H9 (cell line): ENCODE results near the gene ROR1. TPM values are rescaled to one million over a fixed set of nuclear protein-coding genes. Genes with fewer than 3 reads are reported as not detected.

Source experiments
- DNase-seq: peaks from one replicate; pipeline ENCODE4 v3.0.0-alpha.2; 2017
- H2AFZ ChIP-seq: one replicate; pipeline ENCODE4 v1.6.1; 2013; ENCODE audit warnings: mild to moderate bottlenecking, low read length, control low read depth, moderate library complexity
- H2AK5ac ChIP-seq: 2 replicates; pipeline ENCODE4 v1.6.1; 2013; ENCODE audit warnings: low read length, control low read depth, mixed read lengths; ENCODE audit not compliant: insufficient read length
- H2BK120ac ChIP-seq: one replicate; pipeline ENCODE4 v1.6.1; 2013; ENCODE audit warnings: low read depth, mild to moderate bottlenecking, low read length, control low read depth, inconsistent platforms; ENCODE audit not compliant: poor library complexity, severe bottlenecking
- H2BK12ac ChIP-seq: 2 replicates; pipeline ENCODE4 v1.6.1; 2013; ENCODE audit warnings: low read length, control low read depth, mixed read lengths, low read depth; ENCODE audit not compliant: insufficient read length
- H2BK15ac ChIP-seq: 2 replicates; pipeline ENCODE4 v1.6.1; 2013; ENCODE audit warnings: low read depth, low read length, control low read depth
- H2BK20ac ChIP-seq: one replicate; pipeline ENCODE4 v1.6.1; 2013; ENCODE audit warnings: low read depth, mild to moderate bottlenecking, low read length, control low read depth, inconsistent platforms; ENCODE audit not compliant: poor library complexity, severe bottlenecking
- H2BK5ac ChIP-seq: 2 replicates; pipeline ENCODE4 v1.6.1; 2013; ENCODE audit warnings: low read length, control low read depth, mixed read lengths; ENCODE audit not compliant: insufficient read length
- H3K14ac ChIP-seq: 2 replicates; pipeline ENCODE4 v1.6.1; 2013; ENCODE audit warnings: low read length, control low read depth; ENCODE audit not compliant: insufficient read depth
- H3K18ac ChIP-seq: 2 replicates; pipeline ENCODE4 v1.6.1; 2013; ENCODE audit warnings: low read depth, mild to moderate bottlenecking, mixed read lengths, low read length, control low read depth; ENCODE audit not compliant: insufficient read length
- H3K23ac ChIP-seq: 2 replicates; pipeline ENCODE4 v1.6.1; 2013; ENCODE audit warnings: low read length, control low read depth, mixed read lengths, low read depth; ENCODE audit not compliant: insufficient read length
- H3K23me2 ChIP-seq: 2 replicates; pipeline ENCODE4 v1.6.1; 2013; ENCODE audit warnings: low read depth, mild to moderate bottlenecking, mixed read lengths, low read length, control low read depth; ENCODE audit not compliant: insufficient read length, poor library complexity, severe bottlenecking
- H3K27ac ChIP-seq: 2 replicates; pipeline ENCODE4 v1.5.1; 2013; ENCODE audit warnings: low read length, control low read depth, mixed read lengths, low read depth; ENCODE audit not compliant: insufficient read length
- H3K27me3 ChIP-seq: 2 replicates; pipeline ENCODE4 v1.6.1; 2013; ENCODE audit warnings: low read length, control low read depth, inconsistent platforms; ENCODE audit not compliant: insufficient read depth
- H3K4ac ChIP-seq: 2 replicates; pipeline ENCODE4 v1.6.1; 2013; ENCODE audit warnings: low read depth, mild to moderate bottlenecking, control low read depth, inconsistent platforms, low read length, moderate library complexity
- H3K4me1 ChIP-seq: 2 replicates; pipeline ENCODE4 v1.6.1; 2013; ENCODE audit warnings: low read length, control low read depth, inconsistent platforms; ENCODE audit not compliant: insufficient read depth
- H3K4me2 ChIP-seq: 2 replicates; pipeline ENCODE4 v1.6.1; 2013; ENCODE audit warnings: low read length, control low read depth, mixed read lengths; ENCODE audit not compliant: insufficient read length, insufficient read depth
- H3K56ac ChIP-seq: 2 replicates; pipeline ENCODE4 v1.6.1; 2013; ENCODE audit warnings: low read depth, mild to moderate bottlenecking, mixed read lengths, low read length, control low read depth; ENCODE audit not compliant: insufficient read length
- H3K79me1 ChIP-seq: 2 replicates; pipeline ENCODE4 v1.6.1; 2013; ENCODE audit warnings: low read depth, mild to moderate bottlenecking, moderate library complexity, low read length, control low read depth, inconsistent platforms; ENCODE audit not compliant: insufficient read depth, poor library complexity, severe bottlenecking
- H3K79me2 ChIP-seq: 2 replicates; pipeline ENCODE4 v1.6.1; 2013; ENCODE audit warnings: low read length, control low read depth, inconsistent platforms; ENCODE audit not compliant: insufficient read depth
- H3K9ac ChIP-seq: 2 replicates; pipeline ENCODE4 v1.6.1; 2013; ENCODE audit warnings: low read length, control low read depth, mixed read lengths; ENCODE audit not compliant: insufficient read length; ENCODE audit errors: extremely low read depth
- H3K9me3 ChIP-seq: one replicate; pipeline ENCODE4 v1.6.1; 2013; ENCODE audit warnings: low read depth, low read length, inconsistent platforms; ENCODE audit not compliant: control insufficient read depth
- H3T11ph ChIP-seq: one replicate; pipeline ENCODE4 v1.6.1; 2013; ENCODE audit warnings: mild to moderate bottlenecking, low read length, control low read depth, inconsistent platforms
- H4K20me1 ChIP-seq: one replicate; pipeline ENCODE4 v1.6.1; 2013; ENCODE audit not compliant: control insufficient read depth, insufficient read length, insufficient read depth
- H4K5ac ChIP-seq: 2 replicates; pipeline ENCODE4 v1.6.1; 2013; ENCODE audit warnings: low read depth, mild to moderate bottlenecking, mixed read lengths, low read length, control low read depth; ENCODE audit not compliant: insufficient read length
- H4K8ac ChIP-seq: replicated peaks from 2 replicates; pipeline ENCODE4 v1.6.1; 2013; ENCODE audit warnings: low read length, control low read depth, mixed read lengths, low read depth; ENCODE audit not compliant: insufficient read length
- H4K91ac ChIP-seq: 2 replicates; pipeline ENCODE4 v1.6.1; 2013; ENCODE audit warnings: low read depth, mild to moderate bottlenecking, moderate library complexity, mixed read lengths, low read length, control low read depth; ENCODE audit not compliant: insufficient read length
- H3K27ac Mint-ChIP-seq, 3 experiments: 2 replicates in 2 of 3; 3 replicates in 1 of 3; pipeline ENCODE4 v1.8.0; 2020 to 2021; ENCODE audit warnings: mixed read lengths in 3 of 3, mild to moderate bottlenecking in 1 of 3, moderate library complexity in 1 of 3
- H3K27me3 Mint-ChIP-seq: 2 replicates; pipeline ENCODE4 v1.8.0; 2021; ENCODE audit warnings: low read depth, mild to moderate bottlenecking, moderate library complexity, mixed read lengths
- H3K36me3 Mint-ChIP-seq, 3 experiments: 2 replicates in 2 of 3; 3 replicates in 1 of 3; pipeline ENCODE4 v1.8.0; 2020 to 2021; ENCODE audit warnings: low read depth in 3 of 3, mixed read lengths in 3 of 3; ENCODE audit not compliant: insufficient read depth in 1 of 3
- H3K4me1 Mint-ChIP-seq, 2 experiments: 2 replicates each; pipeline ENCODE4 v1.8.0; 2020; ENCODE audit warnings: mixed read lengths in 2 of 2
- H3K4me3 Mint-ChIP-seq, 2 experiments: 2 replicates in 1 of 2; 3 replicates in 1 of 2; pipeline ENCODE4 v1.8.0; 2020 to 2021; ENCODE audit warnings: mild to moderate bottlenecking in 2 of 2, mixed read lengths in 2 of 2, moderate library complexity in 1 of 2
- H3K9me3 Mint-ChIP-seq, 2 experiments: 2 replicates in 1 of 2; 3 replicates in 1 of 2; pipeline ENCODE4 v1.8.0; 2020; ENCODE audit warnings: mild to moderate bottlenecking in 2 of 2, mixed read lengths in 2 of 2, moderate library complexity in 1 of 2
- WGBS: extraction: QIAGEN DNeasy Blood & Tissue Kit; methylation state at CpG from one replicate; pipeline ENCODE4 v1.1.7; 2013; ENCODE audit warnings: missing lambda C conversion rate, low lambda C conversion rate, mixed read lengths; ENCODE audit not compliant: insufficient read length; ENCODE audit errors: extremely low coverage; 5-methylcytosine and 5-hydroxymethylcytosine counted together
- total RNA-seq: library from RNA; stranded (reverse); gene quantifications from 2 replicates; pipeline ENCODE4 v1.2.1, GENCODE V29; 2021
- TF ChIP-seq, protein P1 (sequence below): fragments of 200-600 bp; sonication (generic); conservative IDR thresholded peaks from 3 replicates; pipeline ENCODE4 v1.8.0; 2021; ENCODE audit warnings: antibody characterized with exemption, mild to moderate bottlenecking

ROR1 gene
- total RNA-seq, 1 experiment from 2014 or later = 75.9 TPM

DNA sequence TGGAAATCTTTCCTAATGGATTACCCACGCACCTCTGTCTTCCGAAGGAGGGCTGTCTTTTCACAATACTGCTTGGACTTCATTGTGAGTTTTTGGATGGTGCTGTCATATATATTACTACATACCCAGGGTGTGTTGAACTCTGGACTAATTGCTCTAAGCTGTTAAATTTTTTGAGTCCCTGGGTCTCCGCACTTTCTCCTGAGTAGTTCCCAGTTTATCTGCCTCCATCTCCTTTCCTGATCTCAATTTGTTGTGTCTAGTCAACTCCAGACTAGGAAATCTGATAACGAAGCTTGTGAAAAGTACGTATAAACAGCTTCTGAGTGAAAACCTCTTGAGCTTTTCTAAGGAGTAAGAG, 211.1 kb downstream of the ROR1 start:
- Histone ChIP-seq H3K79me2 (peaks cover 5% of the 10 kb centered on the region; the same call in 1 of the 2 replicates), H3K27ac (no peak overlapping the region), H2AK5ac (no peak overlapping the region), H2BK12ac (no peak overlapping the region), H2BK20ac (no peak overlapping the region), H3K4me1 (peaks cover 3% of the 10 kb centered on the region; the same call in 1 of the 2 replicates), H4K5ac (no peak overlapping the region), H3K18ac (no peak overlapping the region), H2BK5ac (no peak overlapping the region), H3K14ac (no peak overlapping the region), H2BK15ac (no peak overlapping the region), H3K79me1 (peaks cover 7% of the 10 kb centered on the region), H3K23me2 (no peaks in the 10 kb centered on the region), H3K4me2 (no peak overlapping the region), H3K27me3 (no peaks in the 10 kb centered on the region), H3K4ac (no peak overlapping the region), H4K20me1 (no peaks in the 10 kb centered on the region), H3T11ph (no peak overlapping the region), H2BK120ac (no peak overlapping the region), H2AFZ (no peak overlapping the region), H3K23ac (no peak overlapping the region), H3K9ac (no peak overlapping the region), H3K56ac (no peak overlapping the region), H3K9me3 (no peaks in the 10 kb centered on the region), H4K8ac (no peak overlapping the region), H4K91ac (no peak overlapping the region)
- WGBS = no CpG with 5 or more reads among the region's 5 CpGs
- Mint-ChIP-seq H3K27me3 (no peaks in the 10 kb centered on the region), H3K4me3 (no peak overlapping the region), H3K4me1 (peaks cover 28 to 43% of the 10 kb centered on the region in 2 experiments), H3K9me3 (peaks cover 0 to 2% of the 10 kb centered on the region in 2 experiments; a peak in 1 of 5 replicates), H3K36me3 (peaks cover 0 to 6% (median 3%) of the 10 kb centered on the region in 3 experiments; a peak in 3 of 7 replicates), H3K27ac (no peak overlapping the region)
- TF ChIP-seq, protein P1, sequence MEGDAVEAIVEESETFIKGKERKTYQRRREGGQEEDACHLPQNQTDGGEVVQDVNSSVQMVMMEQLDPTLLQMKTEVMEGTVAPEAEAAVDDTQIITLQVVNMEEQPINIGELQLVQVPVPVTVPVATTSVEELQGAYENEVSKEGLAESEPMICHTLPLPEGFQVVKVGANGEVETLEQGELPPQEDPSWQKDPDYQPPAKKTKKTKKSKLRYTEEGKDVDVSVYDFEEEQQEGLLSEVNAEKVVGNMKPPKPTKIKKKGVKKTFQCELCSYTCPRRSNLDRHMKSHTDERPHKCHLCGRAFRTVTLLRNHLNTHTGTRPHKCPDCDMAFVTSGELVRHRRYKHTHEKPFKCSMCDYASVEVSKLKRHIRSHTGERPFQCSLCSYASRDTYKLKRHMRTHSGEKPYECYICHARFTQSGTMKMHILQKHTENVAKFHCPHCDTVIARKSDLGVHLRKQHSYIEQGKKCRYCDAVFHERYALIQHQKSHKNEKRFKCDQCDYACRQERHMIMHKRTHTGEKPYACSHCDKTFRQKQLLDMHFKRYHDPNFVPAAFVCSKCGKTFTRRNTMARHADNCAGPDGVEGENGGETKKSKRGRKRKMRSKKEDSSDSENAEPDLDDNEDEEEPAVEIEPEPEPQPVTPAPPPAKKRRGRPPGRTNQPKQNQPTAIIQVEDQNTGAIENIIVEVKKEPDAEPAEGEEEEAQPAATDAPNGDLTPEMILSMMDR = no peak
- DNase-seq = no peak
